WTC11 (cell line): Measurements from ENCODE around the gene EXD3. TPM values are rescaled to one million over a fixed set of nuclear protein-coding genes. Genes with fewer than 3 reads are reported as not detected.

ENCODE experiments used
- ATAC-seq: fragments of 200-7000 bp; cut with Tn5 transposase; 2 replicates; pipeline ENCODE4 v1.10.0; 2021; ENCODE audit warnings: mild to moderate bottlenecking, moderate library complexity
- CTCF ChIA-PET: fragments of 300-600 bp; sonication (Branson Sonifier 250); formaldehyde crosslinking; loops from one replicate; lab custom pipeline; 2021; ENCODE audit warnings: antibody characterized with exemption; lab: Charles Lee
- POLR2A ChIA-PET: fragments of 350-600 bp; sonication (Branson Sonifier 250); formaldehyde crosslinking; loops from one replicate; lab custom pipeline; 2021; ENCODE audit warnings: antibody characterized with exemption; lab: Charles Lee
- DNase-seq: peaks from one replicate; pipeline ENCODE4 v3.0.0; 2021; ENCODE audit warnings: low spot score
- H3K27ac Mint-ChIP-seq: 2 replicates; pipeline ENCODE4 v1.8.0; 2021; ENCODE audit warnings: mixed read lengths
- H3K27me3 Mint-ChIP-seq: 2 replicates; pipeline ENCODE4 v1.8.0; 2021; ENCODE audit warnings: low read depth, mild to moderate bottlenecking, moderate library complexity, mixed read lengths
- H3K36me3 Mint-ChIP-seq: 2 replicates; pipeline ENCODE4 v1.8.0; 2021; ENCODE audit warnings: mixed read lengths
- H3K4me1 Mint-ChIP-seq: 2 replicates; pipeline ENCODE4 v1.8.0; 2022; ENCODE audit warnings: mixed read lengths
- H3K4me3 Mint-ChIP-seq: 2 replicates; pipeline ENCODE4 v1.8.0; 2021; ENCODE audit warnings: mild to moderate bottlenecking, moderate library complexity, mixed read lengths
- H3K9me3 Mint-ChIP-seq: 2 replicates; pipeline ENCODE4 v1.8.0; 2021; ENCODE audit warnings: mixed read lengths
- CBFB ChIP-seq: sonication (generic); formaldehyde crosslinking; IDR thresholded peaks from 2 replicates; pipeline ENCODE4 v1.8.1; 2022; ENCODE audit warnings: mild to moderate bottlenecking, low read depth, missing genetic modification reagents
- GRHL2 ChIP-seq: fragments of 250-450 bp; sonication (Bioruptor Pico); IDR thresholded peaks from 2 replicates; pipeline ENCODE4 v1.8.0; 2022; ENCODE audit warnings: mild to moderate bottlenecking, moderate library complexity; ENCODE audit not compliant: insufficient replicate concordance, severe bottlenecking
- HMGA2 ChIP-seq: fragments of 250-450 bp; sonication (Bioruptor Pico); IDR thresholded peaks from 2 replicates; pipeline ENCODE4 v1.4.0; 2021; ENCODE audit warnings: mild to moderate bottlenecking, moderate library complexity
- NFE2L1 ChIP-seq: sonication (generic); formaldehyde crosslinking; IDR thresholded peaks from 2 replicates; pipeline ENCODE4 v1.8.1; 2023; ENCODE audit warnings: missing genetic modification reagents
- NFYB ChIP-seq: sonication (generic); formaldehyde crosslinking; conservative IDR thresholded peaks from 2 replicates; pipeline ENCODE4 v1.8.0; 2022; ENCODE audit warnings: low read depth, missing genetic modification reagents
- NR1H2 ChIP-seq: sonication (generic); formaldehyde crosslinking; IDR thresholded peaks from 2 replicates; pipeline ENCODE4 v1.9.0; 2021; ENCODE audit warnings: mild to moderate bottlenecking, moderate library complexity, missing genetic modification reagents
- NR3C1 ChIP-seq: sonication (generic); formaldehyde crosslinking; conservative IDR thresholded peaks from 2 replicates; pipeline ENCODE4 v1.8.1; 2023; ENCODE audit warnings: low read depth, mild to moderate bottlenecking, missing genetic modification reagents
- OVOL2 ChIP-seq: fragments of 250-450 bp; sonication (Bioruptor Pico); IDR thresholded peaks from 2 replicates; pipeline ENCODE4 v1.9.0; 2021; ENCODE audit warnings: mild to moderate bottlenecking, borderline replicate concordance
- SMAD4 ChIP-seq: sonication (generic); formaldehyde crosslinking; IDR thresholded peaks from 2 replicates; pipeline ENCODE4 v1.8.0; 2022; ENCODE audit warnings: mild to moderate bottlenecking, missing genetic modification reagents
- SP1 ChIP-seq: sonication (generic); formaldehyde crosslinking; conservative IDR thresholded peaks from 2 replicates; pipeline ENCODE4 v1.8.1; 2022; ENCODE audit warnings: missing genetic modification reagents
- TEAD1 ChIP-seq: sonication (generic); formaldehyde crosslinking; IDR thresholded peaks from 2 replicates; pipeline ENCODE4 v1.8.0; 2022; ENCODE audit warnings: mild to moderate bottlenecking, missing genetic modification reagents
- ZNF396 ChIP-seq: fragments of 250-450 bp; sonication (Bioruptor Pico); IDR thresholded peaks from 2 replicates; pipeline ENCODE4 v1.8.0; 2021; ENCODE audit warnings: mild to moderate bottlenecking, moderate library complexity, borderline replicate concordance
- ZNF423 ChIP-seq: fragments of 250-450 bp; sonication (Bioruptor Pico); IDR thresholded peaks from 2 replicates; pipeline ENCODE4 v2.1.2; 2022; ENCODE audit warnings: mild to moderate bottlenecking, moderate library complexity
- ZNF671 ChIP-seq: fragments of 250-450 bp; sonication (Bioruptor Pico); IDR thresholded peaks from 2 replicates; pipeline ENCODE4 v1.8.0; 2021; ENCODE audit warnings: mild to moderate bottlenecking
- total RNA-seq: library from RNA; stranded (reverse); gene quantifications from 3 replicates; pipeline ENCODE4 v1.2.3, GENCODE V29; 2021
- TF ChIP-seq, protein P1 (sequence below): sonication (generic); formaldehyde crosslinking; IDR thresholded peaks from 2 replicates; pipeline ENCODE4 v1.8.0; 2023; ENCODE audit warnings: mild to moderate bottlenecking, missing genetic modification reagents
- TF ChIP-seq, protein P2 (sequence below): sonication (generic); formaldehyde crosslinking; IDR thresholded peaks from 2 replicates; pipeline ENCODE4 v1.8.1; 2022; ENCODE audit warnings: mild to moderate bottlenecking, moderate library complexity, missing genetic modification reagents
- TF ChIP-seq, protein P3 (sequence below): sonication (generic); formaldehyde crosslinking; IDR thresholded peaks from 2 replicates; pipeline ENCODE4 v1.8.0; 2022; ENCODE audit warnings: missing genetic modification reagents
- TF ChIP-seq, protein P4 (sequence below): fragments of 200-600 bp; IDR thresholded peaks from 2 replicates; pipeline ENCODE4 v1.8.0; 2022; ENCODE audit warnings: antibody characterized with exemption
- TF ChIP-seq, protein P5 (sequence below): sonication (generic); formaldehyde crosslinking; IDR thresholded peaks from 2 replicates; pipeline ENCODE4 v1.8.0; 2022; ENCODE audit warnings: mild to moderate bottlenecking, missing genetic modification reagents

Gene EXD3
- total RNA-seq, 1 experiment from 2014 or later: 21.2 TPM

DNA sequence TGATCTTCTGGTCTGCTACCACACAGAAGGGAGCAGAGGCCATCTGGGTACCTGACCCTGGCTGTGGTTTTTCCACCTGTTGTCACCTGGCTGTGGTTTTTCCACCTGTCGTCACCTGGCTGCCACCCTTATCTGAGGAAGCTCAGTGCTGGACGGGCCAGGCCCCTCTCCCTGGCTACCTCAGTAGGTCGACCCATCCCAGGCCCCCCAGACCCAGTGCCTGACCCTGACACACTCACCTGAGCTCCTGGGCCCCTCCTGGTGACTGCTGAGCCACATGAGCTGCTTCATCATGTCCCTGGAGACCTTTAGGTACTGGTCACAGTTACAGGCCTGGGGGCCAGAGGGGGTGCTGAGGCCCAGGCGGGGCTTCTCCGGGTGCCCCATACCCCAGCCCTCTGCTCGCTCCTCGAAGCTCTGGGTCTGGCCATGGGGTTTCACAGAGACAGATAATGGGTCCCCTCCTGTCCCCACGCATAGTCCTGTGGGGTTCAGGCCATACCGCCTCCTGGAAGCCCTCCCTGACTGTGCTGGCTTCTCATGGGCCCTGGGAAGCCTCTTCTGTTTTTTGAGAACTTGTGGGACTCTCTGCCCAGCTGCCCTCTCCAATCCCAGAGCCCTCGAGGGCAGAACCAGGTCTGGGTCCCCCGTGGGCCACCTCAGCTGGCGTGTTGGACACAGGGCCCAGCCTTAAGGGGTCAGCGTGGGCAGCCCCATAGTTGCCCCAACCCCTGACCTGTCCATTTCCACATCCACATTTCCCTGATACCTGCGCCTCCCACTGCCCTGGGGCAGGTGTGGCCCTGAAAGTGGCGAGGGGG is 113.4 kb downstream of the EXD3 start:
- peaks cover 19% of the 10 kb centered on the region for H3K4me1 Mint-ChIP-seq
- H3K9me3 Mint-ChIP-seq: no peaks in the 10 kb centered on the region
- no peaks in the 10 kb centered on the region for H3K27me3 Mint-ChIP-seq
- no peak overlapping the region for H3K4me3 Mint-ChIP-seq
- ChIA-PET CTCF (interaction anchor here (2.2 kb wide), 1 partner anchor 7 kb away, joined by 9 read pairs; the partner anchor contains the start of gene NRARP), POLR2A (no interaction called here)
- no peak for TF ChIP-seq HMGA2 (CRISPR knock-in tag)
- DNase-seq: no peak
- ATAC-seq: no peak
- no peaks in the 10 kb centered on the region for H3K36me3 Mint-ChIP-seq
- H3K27ac Mint-ChIP-seq: no peak overlapping the region

DNA sequence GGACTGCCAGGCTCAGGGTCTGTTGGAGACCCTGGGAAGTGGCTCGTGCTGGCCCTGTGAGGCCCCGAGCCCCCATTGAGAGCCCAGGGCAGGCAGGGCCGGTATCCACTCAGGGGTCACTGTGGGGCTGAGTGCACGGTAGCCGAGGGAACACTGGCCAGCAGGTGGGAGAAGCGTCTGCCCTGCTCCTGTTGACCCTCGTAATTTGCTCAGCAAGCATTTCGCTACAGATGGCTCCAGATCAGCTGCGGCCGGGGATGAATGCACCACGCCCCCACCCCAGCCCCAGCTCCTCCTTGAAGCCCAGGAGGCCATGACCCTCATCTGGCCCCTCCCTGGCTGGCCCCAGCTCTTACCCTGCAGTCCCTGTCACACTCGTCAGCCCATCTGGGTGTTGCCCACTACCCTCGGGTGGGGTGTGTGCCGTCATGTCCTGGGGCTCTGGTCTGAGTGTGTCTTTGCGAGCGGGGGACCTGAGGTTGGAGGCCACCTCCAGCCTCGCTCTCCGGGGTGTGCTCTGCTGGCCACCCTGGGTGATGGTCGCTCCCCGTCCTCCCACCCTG is 114.8 kb downstream of the EXD3 start:
- no peak overlapping the region for H3K4me3 Mint-ChIP-seq
- ATAC-seq: no peak
- ChIA-PET CTCF (interaction anchor here (0.7 to 8.6 kb wide), 7 partner anchors 9 to 262 kb away, joined by 3 to 172 read pairs (median 4); partner anchors contain the start of genes NOXA1, NPDC1 and TOR4A), POLR2A (interaction anchor here (1.7 kb wide), 1 partner anchor 13 kb away, joined by 6 read pairs; no protein-coding TSS in a partner anchor)
- H3K4me1 Mint-ChIP-seq: peaks cover 24% of the 10 kb centered on the region
- H3K9me3 Mint-ChIP-seq: no peaks in the 10 kb centered on the region
- TF ChIP-seq GRHL2 (CRISPR knock-in tag) (no peak), ZNF423 (CRISPR knock-in tag) (no peak), TEAD1 (no peak), NR1H2 (no peak), NFE2L1 (no peak), NFYB (CRISPR knock-in tag) (no peak)
- TF ChIP-seq, protein P1, sequence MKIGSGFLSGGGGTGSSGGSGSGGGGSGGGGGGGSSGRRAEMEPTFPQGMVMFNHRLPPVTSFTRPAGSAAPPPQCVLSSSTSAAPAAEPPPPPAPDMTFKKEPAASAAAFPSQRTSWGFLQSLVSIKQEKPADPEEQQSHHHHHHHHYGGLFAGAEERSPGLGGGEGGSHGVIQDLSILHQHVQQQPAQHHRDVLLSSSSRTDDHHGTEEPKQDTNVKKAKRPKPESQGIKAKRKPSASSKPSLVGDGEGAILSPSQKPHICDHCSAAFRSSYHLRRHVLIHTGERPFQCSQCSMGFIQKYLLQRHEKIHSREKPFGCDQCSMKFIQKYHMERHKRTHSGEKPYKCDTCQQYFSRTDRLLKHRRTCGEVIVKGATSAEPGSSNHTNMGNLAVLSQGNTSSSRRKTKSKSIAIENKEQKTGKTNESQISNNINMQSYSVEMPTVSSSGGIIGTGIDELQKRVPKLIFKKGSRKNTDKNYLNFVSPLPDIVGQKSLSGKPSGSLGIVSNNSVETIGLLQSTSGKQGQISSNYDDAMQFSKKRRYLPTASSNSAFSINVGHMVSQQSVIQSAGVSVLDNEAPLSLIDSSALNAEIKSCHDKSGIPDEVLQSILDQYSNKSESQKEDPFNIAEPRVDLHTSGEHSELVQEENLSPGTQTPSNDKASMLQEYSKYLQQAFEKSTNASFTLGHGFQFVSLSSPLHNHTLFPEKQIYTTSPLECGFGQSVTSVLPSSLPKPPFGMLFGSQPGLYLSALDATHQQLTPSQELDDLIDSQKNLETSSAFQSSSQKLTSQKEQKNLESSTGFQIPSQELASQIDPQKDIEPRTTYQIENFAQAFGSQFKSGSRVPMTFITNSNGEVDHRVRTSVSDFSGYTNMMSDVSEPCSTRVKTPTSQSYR (CRISPR knock-in tag): no peak
- peaks cover 10% of the 10 kb centered on the region for H3K27me3 Mint-ChIP-seq
- H3K27ac Mint-ChIP-seq: no peak overlapping the region
- H3K36me3 Mint-ChIP-seq: no peaks in the 10 kb centered on the region
- no peak for DNase-seq

DNA sequence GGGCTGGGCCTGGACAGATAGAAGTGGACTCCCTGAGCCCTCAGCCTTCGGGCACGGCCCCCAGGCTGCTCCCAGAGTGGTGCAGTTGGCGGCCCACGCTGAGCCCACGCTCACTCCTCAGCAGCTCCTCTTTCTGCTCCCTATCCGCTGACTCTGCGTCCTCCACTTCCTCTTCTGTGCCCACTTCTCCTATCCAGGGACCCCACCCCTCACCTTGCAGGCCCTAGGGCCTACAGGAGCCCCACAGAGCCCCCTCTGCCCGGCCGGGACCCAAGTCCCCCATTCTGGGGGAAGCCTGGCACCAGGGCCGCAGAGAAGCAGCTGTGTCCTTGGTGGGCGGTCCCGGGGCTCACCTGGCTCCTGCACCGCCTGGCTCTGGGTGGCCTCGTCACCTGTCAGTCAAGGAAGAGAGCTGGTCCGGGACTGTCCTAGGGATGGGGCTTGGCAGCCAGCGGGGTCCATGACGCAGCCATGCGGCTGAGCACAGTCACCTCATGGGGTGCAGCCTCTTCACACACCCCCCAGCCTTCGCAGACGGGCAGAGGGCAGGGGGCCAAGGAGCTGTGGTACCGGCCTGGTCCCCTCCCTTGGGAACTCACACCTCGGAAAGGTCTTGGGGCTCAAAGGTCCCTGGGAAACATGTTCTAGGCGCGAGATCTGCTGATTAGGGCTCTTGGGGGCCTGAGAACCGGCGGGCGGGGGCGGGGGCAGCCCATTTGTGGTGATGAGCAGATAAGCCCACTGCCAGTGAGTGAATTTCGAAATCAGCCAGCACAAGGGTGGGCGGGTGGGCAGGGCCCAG is 115.5 kb downstream of the EXD3 start:
- ATAC-seq (peak; percentile 68), DNase-seq (peak; percentile 73)
- H3K36me3 Mint-ChIP-seq: no peaks in the 10 kb centered on the region
- POLR2A ChIA-PET: interaction anchor here (1.7 kb wide), 1 partner anchor 13 kb away, joined by 6 read pairs; no protein-coding TSS in a partner anchor
- H3K4me1 Mint-ChIP-seq: peaks cover 27% of the 10 kb centered on the region
- no peak overlapping the region for H3K4me3 Mint-ChIP-seq
- CTCF ChIA-PET: interaction anchor here (0.6 to 8.6 kb wide), 10 partner anchors 8 to 261 kb away, joined by 3 to 172 read pairs (median 4); partner anchors contain the start of genes NOXA1, NPDC1, NSMF and TOR4A
- no peaks in the 10 kb centered on the region for H3K9me3 Mint-ChIP-seq
- H3K27ac Mint-ChIP-seq: no peak overlapping the region
- peaks cover 13% of the 10 kb centered on the region for H3K27me3 Mint-ChIP-seq
- TF ChIP-seq SMAD4 (CRISPR knock-in tag) (no peak), SP1 (CRISPR knock-in tag) (0 out of 2 replicates have a peak, but pooled peaks have one; percentile 13), NFE2L1 (no peak), NFYB (CRISPR knock-in tag) (peak; percentile 73), ZNF671 (CRISPR knock-in tag) (no peak), NR3C1 (no peak), CBFB (no peak), ZNF396 (CRISPR knock-in tag) (no peak), OVOL2 (CRISPR knock-in tag) (no peak), HMGA2 (CRISPR knock-in tag) (no peak)
- TF ChIP-seq, protein P2, sequence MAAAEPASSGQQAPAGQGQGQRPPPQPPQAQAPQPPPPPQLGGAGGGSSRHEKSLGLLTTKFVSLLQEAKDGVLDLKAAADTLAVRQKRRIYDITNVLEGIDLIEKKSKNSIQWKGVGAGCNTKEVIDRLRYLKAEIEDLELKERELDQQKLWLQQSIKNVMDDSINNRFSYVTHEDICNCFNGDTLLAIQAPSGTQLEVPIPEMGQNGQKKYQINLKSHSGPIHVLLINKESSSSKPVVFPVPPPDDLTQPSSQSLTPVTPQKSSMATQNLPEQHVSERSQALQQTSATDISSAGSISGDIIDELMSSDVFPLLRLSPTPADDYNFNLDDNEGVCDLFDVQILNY (CRISPR knock-in tag): no peak
- TF ChIP-seq, protein P3, sequence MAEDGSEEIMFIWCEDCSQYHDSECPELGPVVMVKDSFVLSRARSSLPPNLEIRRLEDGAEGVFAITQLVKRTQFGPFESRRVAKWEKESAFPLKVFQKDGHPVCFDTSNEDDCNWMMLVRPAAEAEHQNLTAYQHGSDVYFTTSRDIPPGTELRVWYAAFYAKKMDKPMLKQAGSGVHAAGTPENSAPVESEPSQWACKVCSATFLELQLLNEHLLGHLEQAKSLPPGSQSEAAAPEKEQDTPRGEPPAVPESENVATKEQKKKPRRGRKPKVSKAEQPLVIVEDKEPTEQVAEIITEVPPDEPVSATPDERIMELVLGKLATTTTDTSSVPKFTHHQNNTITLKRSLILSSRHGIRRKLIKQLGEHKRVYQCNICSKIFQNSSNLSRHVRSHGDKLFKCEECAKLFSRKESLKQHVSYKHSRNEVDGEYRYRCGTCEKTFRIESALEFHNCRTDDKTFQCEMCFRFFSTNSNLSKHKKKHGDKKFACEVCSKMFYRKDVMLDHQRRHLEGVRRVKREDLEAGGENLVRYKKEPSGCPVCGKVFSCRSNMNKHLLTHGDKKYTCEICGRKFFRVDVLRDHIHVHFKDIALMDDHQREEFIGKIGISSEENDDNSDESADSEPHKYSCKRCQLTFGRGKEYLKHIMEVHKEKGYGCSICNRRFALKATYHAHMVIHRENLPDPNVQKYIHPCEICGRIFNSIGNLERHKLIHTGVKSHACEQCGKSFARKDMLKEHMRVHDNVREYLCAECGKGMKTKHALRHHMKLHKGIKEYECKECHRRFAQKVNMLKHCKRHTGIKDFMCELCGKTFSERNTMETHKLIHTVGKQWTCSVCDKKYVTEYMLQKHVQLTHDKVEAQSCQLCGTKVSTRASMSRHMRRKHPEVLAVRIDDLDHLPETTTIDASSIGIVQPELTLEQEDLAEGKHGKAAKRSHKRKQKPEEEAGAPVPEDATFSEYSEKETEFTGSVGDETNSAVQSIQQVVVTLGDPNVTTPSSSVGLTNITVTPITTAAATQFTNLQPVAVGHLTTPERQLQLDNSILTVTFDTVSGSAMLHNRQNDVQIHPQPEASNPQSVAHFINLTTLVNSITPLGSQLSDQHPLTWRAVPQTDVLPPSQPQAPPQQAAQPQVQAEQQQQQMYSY (CRISPR knock-in tag): no peak
- TF ChIP-seq, protein P4, sequence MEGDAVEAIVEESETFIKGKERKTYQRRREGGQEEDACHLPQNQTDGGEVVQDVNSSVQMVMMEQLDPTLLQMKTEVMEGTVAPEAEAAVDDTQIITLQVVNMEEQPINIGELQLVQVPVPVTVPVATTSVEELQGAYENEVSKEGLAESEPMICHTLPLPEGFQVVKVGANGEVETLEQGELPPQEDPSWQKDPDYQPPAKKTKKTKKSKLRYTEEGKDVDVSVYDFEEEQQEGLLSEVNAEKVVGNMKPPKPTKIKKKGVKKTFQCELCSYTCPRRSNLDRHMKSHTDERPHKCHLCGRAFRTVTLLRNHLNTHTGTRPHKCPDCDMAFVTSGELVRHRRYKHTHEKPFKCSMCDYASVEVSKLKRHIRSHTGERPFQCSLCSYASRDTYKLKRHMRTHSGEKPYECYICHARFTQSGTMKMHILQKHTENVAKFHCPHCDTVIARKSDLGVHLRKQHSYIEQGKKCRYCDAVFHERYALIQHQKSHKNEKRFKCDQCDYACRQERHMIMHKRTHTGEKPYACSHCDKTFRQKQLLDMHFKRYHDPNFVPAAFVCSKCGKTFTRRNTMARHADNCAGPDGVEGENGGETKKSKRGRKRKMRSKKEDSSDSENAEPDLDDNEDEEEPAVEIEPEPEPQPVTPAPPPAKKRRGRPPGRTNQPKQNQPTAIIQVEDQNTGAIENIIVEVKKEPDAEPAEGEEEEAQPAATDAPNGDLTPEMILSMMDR: no peak
- TF ChIP-seq, protein P5, sequence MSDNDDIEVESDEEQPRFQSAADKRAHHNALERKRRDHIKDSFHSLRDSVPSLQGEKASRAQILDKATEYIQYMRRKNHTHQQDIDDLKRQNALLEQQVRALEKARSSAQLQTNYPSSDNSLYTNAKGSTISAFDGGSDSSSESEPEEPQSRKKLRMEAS (CRISPR knock-in tag): no peak
